Natural killer cell treated with Interleukin-12 subunit alpha and Interleukin-12 subunit beta and Interleukin-15 and Interleukin-18, amount 100 ng/mL, for 72 hours (primary cell): Measurements from ENCODE around the gene EXOSC9. TPM values are rescaled to one million over a fixed set of nuclear protein-coding genes. Genes with fewer than 3 reads are reported as not detected.

Source experiments
- ATAC-seq, 2 donors: fragments of 150-1000 bp; cut with Tn5 transposase in 1 of 2; sonication (Bioruptor Pico), chemical (Tn5 transposase) in 1 of 2; 2 replicates each; pipeline ENCODE4 v1.10.0; 2021
- DNase-seq: peaks from one replicate; pipeline ENCODE4 v3.0.0; 2022; ENCODE audit warnings: low spot score
- H3K27ac Mint-ChIP-seq, 2 donors: 1 replicate in 1 of 2; 2 replicates in 1 of 2; pipeline ENCODE4 v1.8.0; 2022; ENCODE audit warnings: mixed read lengths in 2 of 2, mild to moderate bottlenecking in 1 of 2, moderate library complexity in 1 of 2
- H3K27me3 Mint-ChIP-seq, 2 donors: 1 replicate in 1 of 2; 2 replicates in 1 of 2; pipeline ENCODE4 v1.8.0; 2022; ENCODE audit warnings: mixed read lengths in 2 of 2
- H3K36me3 Mint-ChIP-seq: one replicate; pipeline ENCODE4 v1.8.0; 2022; ENCODE audit warnings: mixed read lengths
- H3K4me1 Mint-ChIP-seq, 2 donors: 1 replicate in 1 of 2; 2 replicates in 1 of 2; pipeline ENCODE4 v1.8.0; 2022; ENCODE audit warnings: low read depth in 2 of 2, mixed read lengths in 2 of 2, mild to moderate bottlenecking in 1 of 2
- H3K4me3 Mint-ChIP-seq: one replicate; pipeline ENCODE4 v1.8.0; 2022; ENCODE audit warnings: mixed read lengths
- H3K9me3 Mint-ChIP-seq: 2 replicates; pipeline ENCODE4 v1.8.0; 2022; ENCODE audit warnings: mixed read lengths
- total RNA-seq, 2 donors: library from RNA; stranded (reverse); gene quantifications; one replicate each; pipeline ENCODE4 v1.2.3, GENCODE V29; 2022

The EXOSC9 gene
- total RNA-seq, 2 donors from 2014 or later, result 44.0 to 85.3 TPM

GRCh38 chr4:121776610-121777401 is 24.3 kb upstream of the EXOSC9 start:
- peaks cover 27 to 33% of the 10 kb centered on the region in 2 donors for H3K27me3 Mint-ChIP-seq
- ATAC-seq, result peak in 1 of 2 donors; percentile 44
- H3K36me3 Mint-ChIP-seq, result no peaks in the 10 kb centered on the region
- H3K4me1 Mint-ChIP-seq, result no peaks in the 10 kb centered on the region
- no peaks in the 10 kb centered on the region for H3K9me3 Mint-ChIP-seq
- no peak for DNase-seq
- peak overlapping the region; percentile 11 for H3K4me3 Mint-ChIP-seq
- peak overlapping the region in 1 of 2 donors; percentile 51 for H3K27ac Mint-ChIP-seq

GRCh38 chr4:121777625-121778024 is 23.5 kb upstream of the EXOSC9 start:
- peak overlapping the region in 1 of 2 donors; percentile 51 for H3K27ac Mint-ChIP-seq
- peak overlapping the region; percentile 40 for H3K4me3 Mint-ChIP-seq
- H3K4me1 Mint-ChIP-seq, result no peaks in the 10 kb centered on the region
- H3K27me3 Mint-ChIP-seq, result peaks cover 27 to 34% of the 10 kb centered on the region in 2 donors
- ATAC-seq, result peak in 1 of 2 donors; percentile 72
- DNase-seq, result no peak
- no peaks in the 10 kb centered on the region for H3K9me3 Mint-ChIP-seq
- no peaks in the 10 kb centered on the region for H3K36me3 Mint-ChIP-seq

- Mint-ChIP-seq H3K27ac (no peak overlapping the region), H3K4me1 (no peaks in the 10 kb centered on the region), H3K9me3 (no peaks in the 10 kb centered on the region), H3K36me3 (peaks cover 4% of the 10 kb centered on the region), H3K4me3 (no peak overlapping the region), H3K27me3 (peaks cover 36 to 46% of the 10 kb centered on the region in 2 donors)
- no peak for DNase-seq
- no peak for ATAC-seq
Measured at GRCh38 chr4:121778991-121779628, 22.0 kb upstream of the EXOSC9 start.

GRCh38 chr4:121783210-121783609 is 17.9 kb upstream of the EXOSC9 start:
- Mint-ChIP-seq H3K27me3 (peaks cover 40 to 59% of the 10 kb centered on the region in 2 donors), H3K36me3 (peaks cover 4% of the 10 kb centered on the region), H3K27ac (no peak overlapping the region), H3K9me3 (no peaks in the 10 kb centered on the region), H3K4me3 (no peak overlapping the region), H3K4me1 (peaks cover 0 to 2% of the 10 kb centered on the region in 2 donors)
- ATAC-seq, result no peak
- no peak for DNase-seq

- Mint-ChIP-seq H3K4me1 (peaks cover 0 to 9% of the 10 kb centered on the region in 2 donors), H3K9me3 (no peaks in the 10 kb centered on the region), H3K4me3 (no peak overlapping the region), H3K36me3 (peaks cover 4% of the 10 kb centered on the region), H3K27ac (no peak overlapping the region), H3K27me3 (peaks cover 50 to 65% of the 10 kb centered on the region in 2 donors)
- ATAC-seq (no peak), DNase-seq (no peak)
Measured at GRCh38 chr4:121784401-121784800, 16.7 kb upstream of the EXOSC9 start.

- Mint-ChIP-seq H3K36me3 (peaks cover 4% of the 10 kb centered on the region), H3K4me1 (peaks cover 0 to 9% of the 10 kb centered on the region in 2 donors), H3K27ac (no peak overlapping the region), H3K27me3 (peaks cover 50 to 63% of the 10 kb centered on the region in 2 donors), H3K4me3 (no peak overlapping the region), H3K9me3 (no peaks in the 10 kb centered on the region)
- no peak for DNase-seq
- ATAC-seq, result no peak
Measured at GRCh38 chr4:121784975-121785374, 16.1 kb upstream of the EXOSC9 start.

- Mint-ChIP-seq H3K4me1 (peaks cover 0 to 9% of the 10 kb centered on the region in 2 donors), H3K4me3 (no peak overlapping the region), H3K27ac (no peak overlapping the region), H3K9me3 (no peaks in the 10 kb centered on the region), H3K27me3 (peaks cover 51 to 62% of the 10 kb centered on the region in 2 donors), H3K36me3 (peaks cover 4% of the 10 kb centered on the region)
- ATAC-seq (no peak), DNase-seq (no peak)
Measured at GRCh38 chr4:121785479-121785878, 15.6 kb upstream of the EXOSC9 start.

GRCh38 chr4:121786221-121786620 is 14.9 kb upstream of the EXOSC9 start:
- Mint-ChIP-seq H3K27me3 (peaks cover 49 to 57% of the 10 kb centered on the region in 2 donors), H3K4me3 (no peak overlapping the region), H3K27ac (no peak overlapping the region), H3K4me1 (peaks cover 0 to 9% of the 10 kb centered on the region in 2 donors), H3K9me3 (no peaks in the 10 kb centered on the region), H3K36me3 (peaks cover 4% of the 10 kb centered on the region)
- no peak for ATAC-seq
- no peak for DNase-seq

- ATAC-seq (no peak), DNase-seq (no peak)
- Mint-ChIP-seq H3K36me3 (peaks cover under 1% of the 10 kb centered on the region), H3K9me3 (no peaks in the 10 kb centered on the region), H3K4me1 (peaks cover 0 to 9% of the 10 kb centered on the region in 2 donors), H3K27me3 (peaks cover 41 to 43% of the 10 kb centered on the region in 2 donors), H3K4me3 (no peak overlapping the region), H3K27ac (peak overlapping the region in 1 of 2 donors; percentile 47)
Measured at GRCh38 chr4:121788896-121789295, 12.2 kb upstream of the EXOSC9 start.

GRCh38 chr4:121789455-121789854 is 11.7 kb upstream of the EXOSC9 start:
- H3K27me3 Mint-ChIP-seq, result peaks cover 39 to 42% of the 10 kb centered on the region in 2 donors
- no peak for ATAC-seq
- peak overlapping the region in 1 of 2 donors; percentile 47 for H3K27ac Mint-ChIP-seq
- peaks cover 0 to 9% of the 10 kb centered on the region in 2 donors for H3K4me1 Mint-ChIP-seq
- H3K9me3 Mint-ChIP-seq, result no peaks in the 10 kb centered on the region
- no peak for DNase-seq
- H3K36me3 Mint-ChIP-seq, result no peaks in the 10 kb centered on the region
- H3K4me3 Mint-ChIP-seq, result no peak overlapping the region

GRCh38 chr4:121789960-121790829 is 10.9 kb upstream of the EXOSC9 start:
- ATAC-seq (no peak), DNase-seq (no peak)
- H3K27me3 Mint-ChIP-seq, result peaks cover 41 to 48% of the 10 kb centered on the region in 2 donors
- no peaks in the 10 kb centered on the region for H3K9me3 Mint-ChIP-seq
- no peak overlapping the region for H3K4me3 Mint-ChIP-seq
- H3K4me1 Mint-ChIP-seq, result peaks cover 0 to 9% of the 10 kb centered on the region in 2 donors
- H3K36me3 Mint-ChIP-seq, result no peaks in the 10 kb centered on the region
- no peak overlapping the region for H3K27ac Mint-ChIP-seq

GRCh38 chr4:121790976-121791375 is 10.1 kb upstream of the EXOSC9 start:
- H3K4me1 Mint-ChIP-seq, result peaks cover 0 to 9% of the 10 kb centered on the region in 2 donors
- peaks cover 42 to 46% of the 10 kb centered on the region in 2 donors for H3K27me3 Mint-ChIP-seq
- no peak for DNase-seq
- ATAC-seq, result no peak
- H3K9me3 Mint-ChIP-seq, result no peaks in the 10 kb centered on the region
- no peak overlapping the region for H3K27ac Mint-ChIP-seq
- no peak overlapping the region for H3K4me3 Mint-ChIP-seq
- H3K36me3 Mint-ChIP-seq, result no peaks in the 10 kb centered on the region

- Mint-ChIP-seq H3K4me3 (no peak overlapping the region), H3K27ac (no peak overlapping the region), H3K36me3 (no peaks in the 10 kb centered on the region), H3K27me3 (peaks cover 46 to 48% of the 10 kb centered on the region in 2 donors), H3K4me1 (peaks cover 0 to 9% of the 10 kb centered on the region in 2 donors), H3K9me3 (no peaks in the 10 kb centered on the region)
- no peak for ATAC-seq
- no peak for DNase-seq
Measured at GRCh38 chr4:121791481-121791880, 9.6 kb upstream of the EXOSC9 start.
